ENCODE measurements around the gene CABLES2.

DNA sequence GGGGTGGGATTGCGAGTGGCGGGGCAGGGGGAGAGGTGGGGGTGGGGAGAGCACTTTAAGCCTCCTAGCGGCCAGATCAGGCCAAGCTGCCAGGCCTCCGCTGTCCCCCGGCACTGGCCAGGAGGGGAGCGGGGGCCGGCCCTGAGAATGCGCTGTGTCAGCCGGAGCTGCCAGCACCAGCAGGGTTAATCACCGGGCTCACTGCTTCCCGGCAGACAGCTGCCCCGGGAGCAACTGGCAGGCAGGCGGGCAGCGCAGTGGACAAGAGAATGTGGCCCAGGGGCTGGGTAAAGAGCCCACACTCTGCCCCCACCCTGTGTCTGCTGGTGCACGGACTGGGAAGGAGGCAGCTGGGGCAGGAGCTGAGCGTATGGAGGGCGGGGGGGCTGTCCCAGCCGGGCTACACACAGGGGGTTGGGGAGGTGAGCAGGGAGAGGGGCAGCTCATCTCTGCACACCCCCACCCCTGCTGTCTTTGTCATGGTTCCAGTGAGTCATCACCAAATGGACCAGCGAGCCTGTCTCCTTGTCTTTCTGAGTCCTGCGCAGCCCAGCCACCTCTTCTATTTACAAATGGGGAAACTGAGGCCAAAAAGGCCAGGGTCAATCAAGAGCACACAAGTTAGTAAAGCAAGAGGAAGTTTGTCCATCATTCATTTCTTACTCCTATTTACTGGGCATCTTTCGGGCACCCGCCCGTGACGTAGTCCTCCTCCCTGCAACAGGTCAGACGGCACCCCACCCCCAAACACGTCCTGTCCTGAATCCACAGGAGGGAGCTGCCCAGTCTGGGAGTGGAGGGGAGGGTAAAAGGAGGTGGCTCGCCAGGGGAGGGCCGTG, 37.9 kb downstream of the CABLES2 start:
- TF ChIP-seq CTCF (IDR thresholded peaks at IDR 0.05) (peak in 3 of 4 experiments; percentile 16 to 46 (median 23)), POLR2A (IDR thresholded peaks at IDR 0.05) (no peak)

Measured in uterus (tissue), 2 donors.